Body of pancreas (tissue), 4 donors: Measurements from ENCODE around the gene NTRK1. TPM values are rescaled to one million over a fixed set of nuclear protein-coding genes. Genes with fewer than 3 reads are reported as not detected.

Experiments
- ATAC-seq: fragments of 150-250 bp; one replicate; pipeline ENCODE4 v1.9.1; 2016
- DNase-seq, 4 donors: peaks; one replicate each; pipeline ENCODE4 v3.0.0-alpha.2; 2019
- H3K27ac ChIP-seq, 4 donors: fragments of 200-600 bp; sonication (generic); 1 replicate in 3 of 4; 2 replicates in 1 of 4; pipeline versions ENCODE4 v1.5.1 to v1.6.1; 2016 to 2019; ENCODE audit warnings: mild to moderate bottlenecking in 1 of 4, mixed read lengths in 1 of 4, moderate library complexity in 1 of 4
- H3K27me3 ChIP-seq, 2 donors: fragments of 200-600 bp; sonication (generic); one replicate each; pipeline ENCODE4 v1.6.0; 2016; ENCODE audit warnings: mild to moderate bottlenecking in 1 of 2
- H3K36me3 ChIP-seq, 2 donors: fragments of 200-600 bp; sonication (generic); replicated peaks in 1 of 2; 2 replicates each; pipeline ENCODE4 v1.5.1; 2016; ENCODE audit warnings: low read depth in 2 of 2; ENCODE audit not compliant: insufficient read depth in 1 of 2
- H3K4me1 ChIP-seq: fragments of 200-600 bp; sonication (generic); one replicate; pipeline ENCODE4 v1.6.0; 2016
- H3K4me3 ChIP-seq, 2 donors: fragments of 200-600 bp; sonication (generic); 1 replicate in 1 of 2; 2 replicates in 1 of 2; pipeline ENCODE4 v1.5.1; 2016 to 2019
- H3K9me3 ChIP-seq, 3 donors: fragments of 200-600 bp; sonication (generic); 1 replicate in 2 of 3; 2 replicates in 1 of 3; pipeline ENCODE4 v1.5.1; 2016
- CTCF ChIP-seq, 7 experiments: fragments of 450-650 bp in 4 of 7; fragments of 200-600 bp in 3 of 7; sonication (generic) in 3 of 7; IDR thresholded peaks; one replicate each; pipeline ENCODE4 v1.5.1; 2016 to 2019; ENCODE audit warnings: antibody characterized with exemption in 7 of 7
- POLR2A ChIP-seq, 3 donors: fragments of 450-650 bp; IDR thresholded peaks; one replicate each; pipeline ENCODE4 v1.6.1; 2016; ENCODE audit warnings: antibody characterized with exemption in 3 of 3, mild to moderate bottlenecking in 2 of 3
- WGBS, 2 donors: methylation state at CpG; one replicate each; pipeline ENCODE4 v1.1.5; 2017; 5-methylcytosine and 5-hydroxymethylcytosine counted together
- intact Hi-C: fragments of 100-400 bp; cut with DNase I; formaldehyde crosslinking; loops from one replicate; pipeline ENCODE4 v1.15.1; 2023
- total RNA-seq, 2 donors: library from RNA; depleted of rRNA; stranded (reverse); fragments of >200 nt; gene quantifications; one replicate each; pipeline ENCODE4 v1.1.0, GENCODE V29; 2016

The NTRK1 gene
- total RNA-seq, 2 donors from 2014 or later: 0.99 TPM; not detected in 1

GRCh38 chr1:156866249-156866909 lies 5.7 kb downstream of the NTRK1 start:
- Histone ChIP-seq H3K4me3 (no peak overlapping the region), H3K27ac (no peak overlapping the region), H3K4me1 (no peaks in the 10 kb centered on the region), H3K9me3 (no peaks in the 10 kb centered on the region), H3K27me3 (no peaks in the 10 kb centered on the region), H3K36me3 (no peaks in the 10 kb centered on the region)
- intact Hi-C loops: no loop called here
- no peak for ATAC-seq
- 43 to 56% methylated on average over 3 to 12 of the region's 12 CpGs for WGBS, 2 donors
- TF ChIP-seq CTCF (IDR thresholded peaks at IDR 0.05) (no peak), POLR2A (IDR thresholded peaks at IDR 0.05) (no peak)
- no peak for DNase-seq

- Histone ChIP-seq H3K27me3 (no peaks in the 10 kb centered on the region), H3K36me3 (no peaks in the 10 kb centered on the region), H3K9me3 (no peaks in the 10 kb centered on the region), H3K4me1 (no peaks in the 10 kb centered on the region), H3K4me3 (no peak overlapping the region), H3K27ac (no peak overlapping the region)
- DNase-seq: no peak
- 52 to 56% methylated on average over 5 to 12 of the region's 13 CpGs for WGBS, 2 donors
- intact Hi-C loops: no loop called here
- no peak for ATAC-seq
- TF ChIP-seq CTCF (IDR thresholded peaks at IDR 0.05): no peak
- no peak for TF ChIP-seq POLR2A (IDR thresholded peaks at IDR 0.05)
Measured at GRCh38 chr1:156868341-156868740, 7.7 kb downstream of the NTRK1 start.

- 63 to 80% methylated on average over 5 to 9 of the region's 9 CpGs for WGBS, 2 donors
- no peaks in the 10 kb centered on the region for H3K27me3 ChIP-seq
- H3K36me3 ChIP-seq: no peaks in the 10 kb centered on the region
- no peak overlapping the region for H3K27ac ChIP-seq
- TF ChIP-seq POLR2A (IDR thresholded peaks at IDR 0.05) (no peak), CTCF (IDR thresholded peaks at IDR 0.05) (no peak)
- intact Hi-C loops: no loop called here
- H3K4me3 ChIP-seq: no peak overlapping the region
- no peak for ATAC-seq
- H3K4me1 ChIP-seq: no peaks in the 10 kb centered on the region
- no peaks in the 10 kb centered on the region for H3K9me3 ChIP-seq
- no peak for DNase-seq
Measured at GRCh38 chr1:156869455-156869854, 8.8 kb downstream of the NTRK1 start.

- WGBS, 2 donors: 87 to 88% methylated on average over 5 to 18 of the region's 18 CpGs
- Histone ChIP-seq H3K36me3 (no peaks in the 10 kb centered on the region), H3K4me3 (no peak overlapping the region), H3K27ac (no peak overlapping the region), H3K27me3 (no peaks in the 10 kb centered on the region), H3K9me3 (no peaks in the 10 kb centered on the region), H3K4me1 (no peaks in the 10 kb centered on the region)
- no peak for ATAC-seq
- DNase-seq: no peak
- intact Hi-C loops: no loop called here
- no peak for TF ChIP-seq CTCF (IDR thresholded peaks at IDR 0.05)
- no peak for TF ChIP-seq POLR2A (IDR thresholded peaks at IDR 0.05)
Measured at GRCh38 chr1:156873659-156874058, 13.0 kb downstream of the NTRK1 start.

GRCh38 chr1:156874142-156874541 lies 13.5 kb downstream of the NTRK1 start:
- WGBS, 2 donors: 68 to 78% methylated on average over 5 of the region's 5 CpGs
- Histone ChIP-seq H3K27me3 (no peaks in the 10 kb centered on the region), H3K36me3 (no peaks in the 10 kb centered on the region), H3K27ac (no peak overlapping the region), H3K4me3 (no peak overlapping the region), H3K9me3 (no peaks in the 10 kb centered on the region), H3K4me1 (no peaks in the 10 kb centered on the region)
- DNase-seq: no peak
- ATAC-seq: no peak
- TF ChIP-seq POLR2A (IDR thresholded peaks at IDR 0.05) (no peak), CTCF (IDR thresholded peaks at IDR 0.05) (no peak)
- intact Hi-C loops: no loop called here
